NCI-H2227 treated with DMSO at 0.1 percent for 48 hours (cell line): ENCODE data around the gene SLC52A1.
A peak's percentile ranks its signal among the peaks of the same experiment; 100 is the strongest.
"Not testable (repeated sequence)": the region's sequence is repeated elsewhere in the genome, so short reads cannot be mapped to it uniquely, and the experiment has no call there.

Experiments
- DNase-seq: peaks from one replicate; lab custom pipeline; 2025; lab: John Stamatoyannopoulos, UW

SLC52A1 gene

GRCh38 chr17:5035315-5035714 lies at the start of gene SLC52A1:
TSS of gene SLC52A1 (minus strand) at chr17:5035426. CDS start at chr17:5034606, 820 bp downstream.
- no peak for DNase-seq

- no peak for DNase-seq
Observed at GRCh38 chr17:5080591-5080990, 45.4 kb upstream of the SLC52A1 start.

- peak; percentile 76 for DNase-seq
Observed at GRCh38 chr17:5078106-5079028, 43.1 kb upstream of the SLC52A1 start, which contains the start of gene ZFP3. TSS of gene ZFP3 (plus strand) at chr17:5078467. CDS start at chr17:5091505, 13,038 bp downstream.

- no peak for DNase-seq
Observed at GRCh38 chr17:5077781-5078105, 42.5 kb upstream of the SLC52A1 start.

GRCh38 chr17:5077275-5077674 lies 42.0 kb upstream of the SLC52A1 start:
- DNase-seq: not testable (repeated sequence)

GRCh38 chr17:5075472-5075871 lies 40.2 kb upstream of the SLC52A1 start:
- DNase-seq: not testable (repeated sequence)

GRCh38 chr17:5069724-5070123 lies 34.5 kb upstream of the SLC52A1 start:
- no peak for DNase-seq

GRCh38 chr17:5068236-5068635 lies 33.0 kb upstream of the SLC52A1 start:
- no peak for DNase-seq

- no peak for DNase-seq
Observed at GRCh38 chr17:5065227-5065744, 30.1 kb upstream of the SLC52A1 start.

GRCh38 chr17:5055543-5055942 lies 20.3 kb upstream of the SLC52A1 start:
- DNase-seq: no peak

- no peak for DNase-seq
Observed at GRCh38 chr17:5050278-5050677, 15.1 kb upstream of the SLC52A1 start.

- DNase-seq: no peak
Observed at GRCh38 chr17:5049314-5049841, 14.2 kb upstream of the SLC52A1 start.

- no peak for DNase-seq
Observed at GRCh38 chr17:5047446-5047845, 12.2 kb upstream of the SLC52A1 start.

GRCh38 chr17:5045496-5045895 lies 10.3 kb upstream of the SLC52A1 start:
- DNase-seq: no peak

GRCh38 chr17:5044630-5045029 lies 9.4 kb upstream of the SLC52A1 start:
- no peak for DNase-seq

GRCh38 chr17:5043524-5043923 lies 8.3 kb upstream of the SLC52A1 start:
- DNase-seq: no peak

GRCh38 chr17:5042157-5043022 lies 7.2 kb upstream of the SLC52A1 start:
- DNase-seq: no peak

GRCh38 chr17:5034651-5035050 lies 575 bp downstream of the SLC52A1 start:
- no peak for DNase-seq

GRCh38 chr17:5034063-5034462 lies 1.2 kb downstream of the SLC52A1 start:
- no peak for DNase-seq

- no peak for DNase-seq
Observed at GRCh38 chr17:5033352-5034015, 1.7 kb downstream of the SLC52A1 start.

- no peak for DNase-seq
Observed at GRCh38 chr17:5032865-5033264, 2.4 kb downstream of the SLC52A1 start.
